ENCODE measurements around the gene ABCG8. TPM values are rescaled to one million over a fixed set of nuclear protein-coding genes. Genes with fewer than 3 reads are reported as not detected.

Gene ABCG8
- total RNA-seq, 3 donors from 2014 or later: 0.15 TPM; not detected in 2

DNA sequence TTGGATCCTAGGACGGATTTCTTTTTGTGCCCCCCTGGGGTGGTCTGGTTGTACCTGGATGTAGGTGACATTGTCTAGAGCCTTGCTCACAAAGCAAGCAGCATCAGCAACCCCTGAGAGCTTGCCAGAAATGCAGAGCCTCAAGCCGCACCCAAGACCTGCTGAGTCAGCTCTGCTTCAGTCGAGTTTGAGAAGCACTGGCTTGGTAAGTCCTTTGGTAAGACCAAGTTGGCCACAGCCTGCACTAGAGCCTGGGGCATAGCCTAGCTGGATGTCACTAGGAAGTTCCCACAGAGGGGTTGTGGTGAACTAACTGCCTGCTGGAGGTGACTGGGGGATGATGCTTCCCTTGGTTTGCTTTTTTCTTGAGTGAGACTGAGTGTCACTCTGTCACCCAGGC is 6.3 kb upstream of the ABCG8 start:
- Histone ChIP-seq H3K27ac (no peak overlapping the region), H3K4me1 (no peaks in the 10 kb centered on the region), H3K36me3 (no peaks in the 10 kb centered on the region), H3K9me3 (no peaks in the 10 kb centered on the region), H3K27me3 (peaks cover 0 to 18% of the 10 kb centered on the region in 2 donors), H3K4me3 (no peak overlapping the region)
- no peak for DNase-seq (ENCODE audit: low spot score in 2 of 2)
- TF ChIP-seq, protein P1, sequence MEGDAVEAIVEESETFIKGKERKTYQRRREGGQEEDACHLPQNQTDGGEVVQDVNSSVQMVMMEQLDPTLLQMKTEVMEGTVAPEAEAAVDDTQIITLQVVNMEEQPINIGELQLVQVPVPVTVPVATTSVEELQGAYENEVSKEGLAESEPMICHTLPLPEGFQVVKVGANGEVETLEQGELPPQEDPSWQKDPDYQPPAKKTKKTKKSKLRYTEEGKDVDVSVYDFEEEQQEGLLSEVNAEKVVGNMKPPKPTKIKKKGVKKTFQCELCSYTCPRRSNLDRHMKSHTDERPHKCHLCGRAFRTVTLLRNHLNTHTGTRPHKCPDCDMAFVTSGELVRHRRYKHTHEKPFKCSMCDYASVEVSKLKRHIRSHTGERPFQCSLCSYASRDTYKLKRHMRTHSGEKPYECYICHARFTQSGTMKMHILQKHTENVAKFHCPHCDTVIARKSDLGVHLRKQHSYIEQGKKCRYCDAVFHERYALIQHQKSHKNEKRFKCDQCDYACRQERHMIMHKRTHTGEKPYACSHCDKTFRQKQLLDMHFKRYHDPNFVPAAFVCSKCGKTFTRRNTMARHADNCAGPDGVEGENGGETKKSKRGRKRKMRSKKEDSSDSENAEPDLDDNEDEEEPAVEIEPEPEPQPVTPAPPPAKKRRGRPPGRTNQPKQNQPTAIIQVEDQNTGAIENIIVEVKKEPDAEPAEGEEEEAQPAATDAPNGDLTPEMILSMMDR (IDR thresholded peaks at IDR 0.05): no peak
- TF ChIP-seq POLR2AphosphoS5 (IDR thresholded peaks at IDR 0.05): no peak
- TF ChIP-seq POLR2A (IDR thresholded peaks at IDR 0.05): no peak
- intact Hi-C loops (cut with DNase I; ENCODE audit: low total_unique reads): no loop called here

DNA sequence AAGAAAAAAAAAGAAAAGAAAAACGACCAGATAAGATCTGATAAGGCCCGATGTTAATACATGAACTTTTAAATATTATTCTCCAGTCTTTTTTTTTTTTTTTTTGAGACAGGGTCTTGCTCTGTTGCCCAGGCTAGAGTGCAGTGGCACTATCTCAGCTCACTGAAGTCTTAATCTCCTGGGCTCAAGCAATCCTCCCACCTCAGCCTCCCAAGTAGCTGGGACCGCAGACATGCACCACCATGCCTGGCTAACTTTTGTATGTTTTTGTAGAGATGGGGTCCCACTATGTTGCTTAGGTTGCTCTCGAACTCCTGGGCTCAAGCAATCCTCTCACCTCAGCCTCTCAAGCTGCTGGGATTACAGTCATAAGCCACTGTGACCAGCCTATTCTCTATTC is 1.7 kb upstream of the ABCG8 start:
- no peak for DNase-seq (ENCODE audit: low spot score in 2 of 2)
- Histone ChIP-seq H3K9me3 (no peaks in the 10 kb centered on the region), H3K27me3 (no peaks in the 10 kb centered on the region), H3K27ac (no peak overlapping the region), H3K4me1 (no peaks in the 10 kb centered on the region), H3K36me3 (no peaks in the 10 kb centered on the region), H3K4me3 (no peak overlapping the region)
- intact Hi-C loops (cut with DNase I; ENCODE audit: low total_unique reads): no loop called here
- TF ChIP-seq, protein P1 (IDR thresholded peaks at IDR 0.05): no peak
- TF ChIP-seq POLR2AphosphoS5 (IDR thresholded peaks at IDR 0.05) (no peak), POLR2A (IDR thresholded peaks at IDR 0.05) (no peak)

DNA sequence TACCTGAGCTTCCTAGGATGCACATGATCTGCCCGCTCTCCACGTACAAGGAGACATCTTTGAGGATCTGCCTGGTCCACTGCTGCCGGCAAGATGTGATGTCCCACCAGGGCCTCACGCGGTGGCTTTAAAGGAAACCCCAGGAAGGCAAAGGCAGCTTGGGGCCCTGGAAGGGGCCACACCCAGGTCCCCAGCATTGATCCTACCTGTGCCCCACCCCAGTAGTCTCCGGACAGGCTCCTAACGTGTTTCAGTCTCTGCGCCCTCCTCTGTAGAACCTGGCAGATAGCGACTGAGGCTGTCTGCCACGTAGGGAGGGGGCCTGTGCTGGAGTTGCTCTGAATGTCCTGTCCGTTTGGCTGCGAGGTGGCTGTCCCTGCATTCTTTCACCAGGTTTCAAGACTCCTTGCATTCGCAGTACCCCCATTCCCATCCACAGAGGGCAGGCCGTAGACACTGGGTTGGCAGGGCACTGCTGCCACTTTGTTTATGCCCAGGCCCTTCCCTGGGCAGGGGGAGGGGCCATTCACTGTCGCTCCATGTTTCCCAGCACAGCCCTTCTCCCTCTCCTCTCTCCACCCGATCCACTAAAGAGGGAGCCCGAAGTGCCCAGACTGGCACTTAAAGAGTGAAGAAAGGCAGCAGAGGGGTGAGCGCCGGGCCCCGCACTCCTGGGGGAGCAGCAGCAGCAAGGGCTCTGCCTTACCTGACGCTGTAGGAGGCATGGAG is 776 bp upstream of the ABCG8 start:
- no peak for TF ChIP-seq POLR2AphosphoS5 (IDR thresholded peaks at IDR 0.05)
- peak in 1 of 2 donors; percentile 13 for DNase-seq (ENCODE audit: low spot score in 2 of 2)
- Histone ChIP-seq H3K4me3 (no peak overlapping the region), H3K27me3 (no peaks in the 10 kb centered on the region), H3K36me3 (no peaks in the 10 kb centered on the region), H3K27ac (no peak overlapping the region), H3K9me3 (no peaks in the 10 kb centered on the region), H3K4me1 (no peaks in the 10 kb centered on the region)
- intact Hi-C loops (cut with DNase I; ENCODE audit: low total_unique reads): no loop called here

DNA sequence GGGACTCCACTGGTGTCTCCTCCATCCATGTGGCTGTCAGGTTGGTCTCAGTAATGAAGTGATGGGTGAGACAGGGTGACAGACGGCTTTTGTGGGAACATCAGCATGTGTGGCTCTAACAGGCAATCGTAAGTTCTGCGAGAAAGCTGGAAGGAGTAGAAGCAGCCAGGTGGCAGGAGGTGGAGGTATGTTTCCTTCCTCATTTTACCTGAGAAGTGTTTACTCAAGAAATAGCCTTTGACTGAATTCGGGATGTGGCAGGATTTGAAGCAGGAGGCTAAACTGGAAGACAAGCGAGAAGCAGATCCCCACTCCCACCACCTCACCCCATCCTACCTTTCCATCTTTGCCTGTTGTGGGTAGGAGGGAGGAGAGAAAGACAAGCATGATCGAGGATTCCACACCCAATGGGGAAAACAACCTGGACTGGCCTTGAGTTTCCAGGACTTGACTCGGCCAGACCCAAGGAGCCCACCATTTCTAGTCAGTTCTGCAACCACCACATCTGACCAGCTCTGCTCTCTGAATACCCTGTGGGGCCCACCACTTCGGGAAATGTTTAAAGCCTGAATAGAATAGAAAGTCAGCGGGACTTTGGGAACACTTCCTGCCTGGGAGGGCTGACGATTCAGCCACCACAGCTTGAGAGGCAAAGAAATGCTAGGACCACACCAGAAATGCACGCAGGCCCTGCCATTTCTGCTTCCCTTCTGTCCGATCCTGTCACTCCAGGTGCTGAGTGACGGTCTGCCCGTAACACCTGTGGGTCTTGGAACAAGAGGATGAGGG is 1.2 kb downstream of the ABCG8 start:
- TF ChIP-seq POLR2A (IDR thresholded peaks at IDR 0.05): no peak
- TF ChIP-seq POLR2AphosphoS5 (IDR thresholded peaks at IDR 0.05): no peak
- TF ChIP-seq, protein P1 (IDR thresholded peaks at IDR 0.05): no peak
- Histone ChIP-seq H3K4me1 (no peaks in the 10 kb centered on the region), H3K9me3 (no peaks in the 10 kb centered on the region), H3K36me3 (no peaks in the 10 kb centered on the region), H3K4me3 (no peak overlapping the region), H3K27me3 (no peaks in the 10 kb centered on the region), H3K27ac (no peak overlapping the region)
- DNase-seq (ENCODE audit: low spot score in 2 of 2): no peak
- intact Hi-C loops (cut with DNase I; ENCODE audit: low total_unique reads): no loop called here

DNA sequence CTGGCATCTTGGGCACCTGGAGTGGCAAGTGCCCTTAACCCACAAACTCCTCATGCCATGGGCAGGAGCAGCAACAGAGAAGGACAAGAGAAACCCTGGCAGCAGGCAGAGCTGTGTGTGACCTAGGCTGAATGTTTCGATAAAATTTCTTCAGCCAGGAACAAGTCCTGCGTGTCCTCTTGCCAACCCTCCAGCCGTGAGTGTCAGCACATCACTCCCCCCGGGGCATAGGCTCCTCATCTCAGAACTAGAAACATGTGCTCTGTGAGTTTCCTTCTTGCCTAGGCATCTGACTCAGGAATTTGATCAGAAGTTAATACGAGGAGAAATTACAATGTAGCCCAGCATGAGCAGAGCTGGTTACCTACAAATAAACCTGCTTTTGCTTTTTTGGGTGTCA is 2.2 kb downstream of the ABCG8 start:
- intact Hi-C loops (cut with DNase I; ENCODE audit: low total_unique reads): no loop called here
- Histone ChIP-seq H3K4me1 (no peaks in the 10 kb centered on the region), H3K36me3 (no peaks in the 10 kb centered on the region), H3K9me3 (no peaks in the 10 kb centered on the region), H3K4me3 (no peak overlapping the region), H3K27ac (no peak overlapping the region), H3K27me3 (no peaks in the 10 kb centered on the region)
- TF ChIP-seq POLR2AphosphoS5 (IDR thresholded peaks at IDR 0.05) (no peak), POLR2A (IDR thresholded peaks at IDR 0.05) (no peak)
- DNase-seq (ENCODE audit: low spot score in 2 of 2): peak in 1 of 2 donors; percentile 21
